PC-9 (cell line): ENCODE measurements around the gene XAB2. TPM values are rescaled to one million over a fixed set of nuclear protein-coding genes. Genes with fewer than 3 reads are reported as not detected.

ENCODE experiments used
- BruUV-seq: library from RNA; stranded (reverse); fragments of 400-500 nt; replicated peaks from 2 replicates; lab custom pipeline; 2021; lab: Mats Ljungman, UMichigan
- CTCF ChIA-PET: fragments of 300-600 bp; sonication (Branson Sonifier 250); formaldehyde crosslinking; loops from one replicate; lab custom pipeline; 2022; ENCODE audit warnings: antibody characterized with exemption; lab: Charles Lee
- POLR2A ChIA-PET: fragments of 300-600 bp; sonication (Branson Sonifier 250); formaldehyde crosslinking; loops from one replicate; lab custom pipeline; 2022; ENCODE audit warnings: antibody characterized with exemption; ENCODE audit not compliant: unreplicated experiment; lab: Charles Lee
- DNase-seq, 2 experiments: peaks; one replicate each; pipeline versions ENCODE4 v3.0.0 to v3.0.0-alpha.2; 2015 to 2022; ENCODE audit warnings: mixed read lengths in 1 of 2
- H2AFZ ChIP-seq: fragments of 200-600 bp; sonication (generic); 2 replicates; pipeline ENCODE4 v1.8.1; 2017; ENCODE audit warnings: antibody characterized with exemption
- H3F3A ChIP-seq: fragments of 200-600 bp; sonication (generic); 2 replicates; pipeline ENCODE4 v1.8.1; 2017; ENCODE audit warnings: antibody characterized with exemption, mild to moderate bottlenecking, low read depth; ENCODE audit not compliant: insufficient read depth
- H3K27ac ChIP-seq: fragments of 200-600 bp; sonication (generic); 2 replicates; pipeline ENCODE4 v1.6.1; 2016; ENCODE audit warnings: mixed run types
- H3K27me3 ChIP-seq: fragments of 200-600 bp; sonication (generic); 2 replicates; pipeline ENCODE4 v1.6.1; 2016; ENCODE audit warnings: low read depth, mixed run types; ENCODE audit not compliant: insufficient read depth
- H3K36me3 ChIP-seq: fragments of 200-600 bp; sonication (generic); 2 replicates; pipeline ENCODE4 v1.6.1; 2016; ENCODE audit warnings: low read depth, mixed run types
- H3K4me1 ChIP-seq: fragments of 200-600 bp; sonication (generic); replicated peaks from 2 replicates; pipeline ENCODE4 v1.6.1; 2016; ENCODE audit warnings: mixed run types; ENCODE audit not compliant: insufficient read depth
- H3K4me2 ChIP-seq: fragments of 200-600 bp; sonication (generic); 2 replicates; pipeline ENCODE4 v1.6.1; 2017; ENCODE audit warnings: mixed run types
- H3K4me3 ChIP-seq: fragments of 200-600 bp; sonication (generic); 2 replicates; pipeline ENCODE4 v1.6.1; 2016; ENCODE audit warnings: mixed run types
- H3K79me2 ChIP-seq: fragments of 200-600 bp; sonication (generic); 2 replicates; pipeline ENCODE4 v1.6.1; 2017; ENCODE audit warnings: low read depth, mixed run types
- H3K9me2 ChIP-seq: fragments of 200-600 bp; sonication (generic); 2 replicates; pipeline ENCODE4 v1.8.1; 2017; ENCODE audit warnings: mild to moderate bottlenecking; ENCODE audit not compliant: insufficient read depth
- H3K9me3 ChIP-seq: fragments of 200-600 bp; sonication (generic); 2 replicates; pipeline ENCODE4 v1.8.1; 2016; ENCODE audit warnings: low read depth; ENCODE audit not compliant: insufficient read depth
- H4K20me1 ChIP-seq: fragments of 200-600 bp; sonication (generic); 2 replicates; pipeline ENCODE4 v1.8.1; 2017; ENCODE audit not compliant: insufficient read depth
- CTCF ChIP-seq: fragments of 200-600 bp; sonication (generic); conservative IDR thresholded peaks from 2 replicates; pipeline ENCODE4 v1.6.1; 2017; ENCODE audit warnings: mixed run types, antibody characterized with exemption, mild to moderate bottlenecking, moderate library complexity
- EZH2 ChIP-seq: fragments of 200-600 bp; sonication (generic); IDR thresholded peaks from 2 replicates; pipeline ENCODE4 v1.8.0; 2017; ENCODE audit warnings: antibody characterized with exemption, low read depth
- intact Hi-C: fragments of 100-400 bp; cut with micrococcal nuclease; formaldehyde crosslinking; loops from one replicate; pipeline ENCODE4 v1.10.0; 2022; ENCODE audit not compliant: unreplicated experiment
- total RNA-seq: library from RNA; stranded (reverse); gene quantifications from 2 replicates; pipeline ENCODE4 v1.2.3, GENCODE V29; 2021

The XAB2 gene
- total RNA-seq, 1 experiment from 2014 or later = 44.9 TPM

- Histone ChIP-seq H3K4me3 (peak overlapping the region; percentile 25; the same call in 1 of the 2 replicates), H3K9me3 (no peaks in the 10 kb centered on the region), H4K20me1 (no peaks in the 10 kb centered on the region), H3K4me2 (peak overlapping the region; percentile 74), H3K27me3 (no peaks in the 10 kb centered on the region), H3K4me1 (peaks cover 26% of the 10 kb centered on the region), H3K9me2 (no peaks in the 10 kb centered on the region), H3K36me3 (no peaks in the 10 kb centered on the region), H3K27ac (peak overlapping the region; percentile 73), H3F3A (peaks cover 28% of the 10 kb centered on the region), H3K79me2 (no peaks in the 10 kb centered on the region), H2AFZ (no peak overlapping the region)
- POLR2A ChIA-PET = interaction anchor here (0.7 kb wide), 1 partner anchor 108 kb away, joined by 8 read pairs; no protein-coding TSS in a partner anchor
- TF ChIP-seq CTCF (peak; percentile 99), EZH2 (no peak)
- intact Hi-C loops = loop anchor here (1.0 kb wide), 1 partner anchor 147 kb away; no protein-coding TSS in a partner anchor
- CTCF ChIA-PET = interaction anchor here (0.6 to 1.0 kb wide), 2 partner anchors 23 to 29 kb away, joined by 3 to 6 read pairs; partner anchors contain the start of genes PET100, TRAPPC5 and XAB2
- BruUV-seq = no TSS peak
- DNase-seq = peak; percentile 91 to 98
Measured at GRCh38 chr19:7652061-7652641, 22.8 kb upstream of the XAB2 start.

GRCh38 chr19:7650148-7650547, 20.8 kb upstream of the XAB2 start:
- Histone ChIP-seq H3K4me3 (no peak overlapping the region), H3K4me2 (no peak overlapping the region), H3K79me2 (no peaks in the 10 kb centered on the region), H3K27me3 (no peaks in the 10 kb centered on the region), H3K4me1 (peaks cover 26% of the 10 kb centered on the region), H3K27ac (no peak overlapping the region), H3K9me3 (no peaks in the 10 kb centered on the region), H3F3A (peaks cover 28% of the 10 kb centered on the region), H4K20me1 (no peaks in the 10 kb centered on the region), H3K36me3 (no peaks in the 10 kb centered on the region), H3K9me2 (no peaks in the 10 kb centered on the region), H2AFZ (no peak overlapping the region)
- BruUV-seq = no TSS peak
- intact Hi-C loops = no loop called here
- CTCF ChIA-PET = no interaction called here
- no peak for DNase-seq
- POLR2A ChIA-PET = no interaction called here
- TF ChIP-seq EZH2 (no peak), CTCF (no peak)

- no peak for DNase-seq
- H4K20me1 ChIP-seq = no peaks in the 10 kb centered on the region
- no peak overlapping the region for H3K4me2 ChIP-seq
- no peak overlapping the region for H2AFZ ChIP-seq
- H3K27me3 ChIP-seq = no peaks in the 10 kb centered on the region
- H3K79me2 ChIP-seq = no peaks in the 10 kb centered on the region
- POLR2A ChIA-PET = interaction anchor here (0.6 kb wide), 1 partner anchor 55 kb away, joined by 5 read pairs; no protein-coding TSS in a partner anchor
- no TSS peak for BruUV-seq
- peaks cover 13% of the 10 kb centered on the region for H3K4me1 ChIP-seq
- H3K9me3 ChIP-seq = no peaks in the 10 kb centered on the region
- peaks cover 26% of the 10 kb centered on the region for H3F3A ChIP-seq
- H3K36me3 ChIP-seq = no peaks in the 10 kb centered on the region
- no peaks in the 10 kb centered on the region for H3K9me2 ChIP-seq
- intact Hi-C loops = no loop called here
- H3K27ac ChIP-seq = no peak overlapping the region
- TF ChIP-seq CTCF = no peak
- no peak for TF ChIP-seq EZH2
- no peak overlapping the region for H3K4me3 ChIP-seq
- CTCF ChIA-PET = no interaction called here
Measured at GRCh38 chr19:7648265-7649014, 19.1 kb upstream of the XAB2 start.
